Fibroblast of skin of back (primary cell): ENCODE measurements around the gene PHF21B.

Source experiments
- DNase-seq: peaks from one replicate; pipeline ENCODE4 v3.0.0-alpha.2; 2013

Gene PHF21B

DNA sequence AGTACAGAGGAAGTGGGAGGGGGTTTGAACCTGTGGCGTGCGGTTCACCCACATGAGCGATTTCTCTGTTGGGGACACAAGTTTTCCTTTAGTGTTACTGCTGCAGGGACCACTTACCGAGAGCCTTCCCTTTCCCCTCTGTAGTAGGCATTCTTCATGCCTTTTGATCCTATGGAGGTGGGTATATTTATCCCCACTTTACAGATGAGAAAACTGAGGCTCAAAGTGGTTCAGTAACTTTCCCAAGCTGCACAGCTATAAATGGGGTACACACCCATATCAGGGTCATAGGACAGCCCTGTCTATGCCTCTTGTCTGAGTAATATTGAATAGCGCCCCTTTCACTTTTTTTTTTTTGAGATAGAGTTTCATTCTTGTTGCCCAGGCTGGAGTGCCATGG, 3.3 kb upstream of the PHF21B start:
- DNase-seq, result no peak

DNA sequence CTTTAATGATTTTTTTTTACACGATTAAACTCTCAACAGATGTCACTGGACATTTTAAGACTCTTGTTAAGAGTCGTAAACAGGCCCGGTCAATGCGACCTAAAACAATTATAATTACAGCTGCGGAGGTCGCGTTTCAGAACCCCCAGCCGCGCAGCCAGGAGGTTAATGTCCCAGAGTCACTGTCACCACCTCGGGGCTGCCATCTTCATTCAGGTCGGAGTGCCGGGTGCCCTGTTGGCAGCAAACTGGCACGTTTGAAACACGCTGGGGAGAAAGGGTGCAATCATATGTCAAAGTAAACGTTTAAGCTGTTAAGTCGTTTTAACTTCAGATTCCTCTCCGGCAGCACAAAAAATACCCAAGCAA, 711 bp upstream of the PHF21B start:
- no peak for DNase-seq

DNA sequence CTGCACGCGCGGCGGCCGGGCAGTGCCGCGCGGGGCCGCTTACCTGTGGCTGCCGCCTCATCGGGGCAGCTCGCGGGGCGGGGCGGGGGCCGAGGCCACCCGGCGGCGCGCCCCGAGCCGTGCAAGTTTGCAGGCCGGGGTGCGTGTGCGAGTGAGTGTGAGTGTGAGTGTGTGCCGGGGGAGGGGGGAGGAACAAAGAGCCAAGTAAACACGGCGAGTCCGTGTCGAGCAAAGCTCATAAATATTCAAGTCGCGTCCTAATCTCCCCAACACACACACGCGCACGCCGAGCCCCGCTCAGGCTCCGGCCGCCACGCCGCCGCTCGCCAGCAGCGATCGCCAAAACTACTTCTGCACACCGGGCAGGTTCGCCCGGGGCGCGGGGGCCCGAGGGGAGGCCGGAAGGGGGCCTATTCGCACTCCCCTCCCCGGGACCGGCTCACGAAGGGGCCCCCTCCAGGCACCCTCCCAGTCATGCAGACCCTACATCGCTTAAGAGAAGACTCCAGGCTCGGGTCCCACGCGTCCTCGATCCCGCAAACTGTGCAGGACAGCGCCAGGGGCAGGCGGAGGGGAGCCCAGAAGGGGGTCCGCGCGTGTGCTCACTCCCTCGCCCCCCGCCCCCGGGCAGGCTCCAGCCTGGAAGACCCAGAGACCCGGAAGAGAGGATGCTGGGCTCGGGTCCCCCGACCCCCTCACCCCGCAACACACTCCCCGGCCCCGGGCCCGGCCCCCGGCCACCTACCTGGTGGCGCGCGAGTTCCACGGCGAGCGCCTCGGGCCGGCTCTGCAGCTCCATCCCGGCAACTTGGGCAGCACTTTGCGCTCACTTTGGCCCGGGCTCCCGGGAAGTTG, 827 bp downstream of the PHF21B start:
- peak; percentile 11 for DNase-seq

DNA sequence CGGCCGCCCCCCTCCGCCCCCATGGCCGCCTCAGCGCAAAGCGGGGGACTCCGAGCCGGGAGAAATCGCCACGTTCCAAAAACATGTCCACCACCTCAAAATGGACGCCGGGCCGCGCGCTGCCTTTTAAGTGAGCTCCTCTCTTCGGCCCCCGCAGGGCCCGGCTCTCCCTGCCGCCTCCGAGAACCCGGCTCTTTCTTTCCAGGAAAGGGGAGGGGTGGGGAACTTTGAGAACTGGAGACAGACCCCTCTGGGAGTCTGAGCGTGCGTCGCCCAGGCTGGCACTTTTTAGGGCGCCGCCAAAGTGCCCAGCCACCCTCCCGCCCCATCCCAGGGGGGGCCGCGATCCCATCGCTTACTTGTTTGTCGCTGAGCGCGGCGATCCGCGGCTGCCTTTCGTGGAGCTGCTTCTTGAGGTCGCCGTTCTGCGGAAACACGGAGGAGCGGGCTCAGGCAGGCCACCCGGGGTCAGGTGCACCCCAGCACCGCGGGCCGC, 1.6 kb downstream of the PHF21B start:
- no peak for DNase-seq

DNA sequence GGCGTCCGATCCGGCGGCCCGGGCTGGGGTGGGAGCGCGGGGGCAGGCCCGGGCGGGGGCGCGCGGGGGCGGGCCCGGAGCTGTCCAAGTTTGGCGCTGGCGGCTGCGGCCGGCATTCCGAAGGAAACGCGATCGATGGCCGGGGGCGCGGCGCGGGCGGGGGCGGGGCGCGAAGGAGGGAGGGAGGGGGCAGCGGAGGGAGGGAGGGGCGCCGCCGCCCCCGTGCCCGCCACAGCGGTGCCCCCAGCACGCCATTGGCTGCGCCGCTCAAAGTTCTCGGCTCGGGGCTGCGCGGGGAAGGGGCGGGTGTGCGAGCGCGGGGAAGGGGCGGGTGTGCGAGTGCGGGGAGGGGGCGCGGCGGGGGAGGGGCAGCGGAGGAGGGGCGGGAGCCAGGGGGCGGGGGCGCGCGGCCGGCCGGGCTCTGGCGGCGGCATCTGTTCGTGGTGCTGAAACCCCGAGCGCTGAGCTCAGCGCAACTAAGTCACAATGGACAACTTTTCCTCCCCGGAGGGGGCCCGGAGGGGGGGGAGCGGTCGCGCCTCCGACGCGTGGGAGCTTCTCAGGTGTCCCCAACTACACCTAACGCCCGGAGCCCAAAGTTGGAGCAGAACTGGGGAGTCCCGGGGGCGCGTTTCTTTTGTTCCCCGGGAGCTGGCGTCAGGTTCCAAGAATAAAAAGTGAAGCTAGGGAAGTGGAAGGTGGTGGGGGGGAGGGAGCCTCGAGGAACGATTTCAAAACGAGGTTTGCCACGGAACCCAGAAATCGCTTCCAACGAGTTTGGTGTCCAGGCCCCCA, 2.2 kb downstream of the PHF21B start:
- DNase-seq, result peak; percentile 20

DNA sequence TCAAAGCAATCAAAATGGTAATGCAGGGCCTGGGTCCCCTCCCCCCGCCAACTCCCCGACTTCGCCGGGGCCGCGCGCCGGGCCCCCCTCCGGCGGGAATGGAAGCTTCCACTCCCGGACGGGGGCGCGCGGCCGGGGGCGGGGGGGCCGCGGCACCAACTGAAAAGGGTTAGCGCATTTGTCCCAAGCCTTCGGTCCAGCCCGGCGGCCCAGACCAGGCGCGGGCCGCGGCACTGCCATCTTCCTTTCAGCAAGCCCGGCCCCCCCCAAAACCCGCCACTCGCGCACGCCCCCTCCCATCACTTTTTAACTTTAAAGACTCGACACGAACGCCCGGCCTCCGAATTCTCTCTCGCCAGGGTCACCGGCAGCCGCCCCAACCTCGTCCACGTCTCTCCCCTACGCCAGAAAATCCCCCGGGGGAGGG, 2.8 kb downstream of the PHF21B start:
- no peak for DNase-seq

DNA sequence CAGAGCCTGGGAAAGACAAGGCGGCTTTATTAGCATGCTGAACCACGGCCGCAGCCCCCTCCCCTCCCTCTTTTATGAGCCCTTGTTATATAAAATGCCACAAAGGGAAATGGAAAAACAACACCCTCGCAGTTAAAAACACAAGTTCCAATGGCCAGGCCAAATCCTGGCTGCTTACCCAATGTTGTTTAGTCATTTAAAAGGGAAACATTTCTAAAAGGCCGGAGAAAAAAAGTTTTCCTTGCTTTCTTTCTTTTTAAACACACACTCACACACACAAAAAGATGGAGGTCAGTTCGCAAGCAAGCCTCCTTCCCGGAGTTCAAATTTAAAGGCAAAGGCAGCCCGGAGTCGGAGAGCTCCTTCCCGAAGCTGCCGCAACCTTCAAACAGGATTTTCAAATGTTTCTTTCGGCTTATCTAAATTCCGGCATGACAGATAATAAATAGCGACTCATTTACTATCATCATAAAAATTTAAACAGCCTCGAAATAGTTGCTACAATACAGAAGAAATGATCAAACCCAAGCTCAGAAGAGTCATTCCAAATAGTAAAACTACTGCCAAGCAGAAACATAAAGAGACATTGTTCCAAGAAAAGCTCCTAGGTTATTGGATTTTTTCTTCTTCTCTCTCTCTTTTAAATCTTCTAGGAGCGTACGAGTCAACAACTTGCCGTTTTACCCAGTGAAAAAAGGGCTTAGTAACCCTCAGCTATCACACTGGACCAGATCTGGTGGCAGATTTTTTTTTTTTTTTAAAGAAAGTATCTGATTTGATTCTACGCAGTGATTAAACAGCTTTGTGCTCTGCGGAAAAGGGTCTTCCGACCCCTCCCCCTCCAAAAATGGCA, 3.5 kb downstream of the PHF21B start:
- no peak for DNase-seq

DNA sequence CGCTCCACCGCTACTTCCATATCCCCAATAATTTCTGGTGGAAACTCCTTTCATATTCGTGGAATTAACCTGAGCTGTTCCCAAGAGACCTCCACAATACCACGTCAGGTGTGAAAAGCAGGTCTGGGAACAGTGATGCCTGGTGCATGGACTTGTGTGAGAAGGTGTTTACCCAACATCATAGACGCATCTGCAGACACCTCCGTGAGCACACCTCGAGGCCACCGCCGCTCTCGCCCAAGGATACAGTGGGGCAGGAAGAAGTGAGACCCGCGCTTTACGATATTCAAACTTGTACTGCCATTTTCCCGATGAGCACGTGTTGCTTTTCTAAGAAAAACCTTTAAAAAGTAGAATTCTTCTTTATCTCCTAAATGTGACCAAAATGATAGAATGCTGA, 8.2 kb downstream of the PHF21B start:
- DNase-seq, result no peak

DNA sequence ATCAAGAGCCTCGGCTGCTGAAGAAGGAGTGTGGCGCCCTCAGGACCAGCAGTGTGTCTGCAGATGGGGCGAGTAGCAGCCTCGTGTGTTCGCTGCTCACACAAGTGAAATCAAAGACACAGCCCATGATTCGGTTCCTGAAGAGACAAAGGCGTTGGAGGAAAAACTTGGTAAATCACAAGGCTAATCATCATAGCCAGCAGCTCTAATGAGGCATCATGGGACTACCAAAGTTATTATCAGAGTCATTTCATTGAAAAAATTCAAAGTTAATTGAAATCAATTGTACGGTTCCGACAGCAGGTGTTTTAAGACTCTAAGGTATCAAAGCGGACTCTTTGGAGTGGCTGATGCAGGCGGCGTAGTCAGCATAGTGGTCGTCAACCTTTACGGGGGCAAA, 9.5 kb downstream of the PHF21B start:
- DNase-seq, result no peak

DNA sequence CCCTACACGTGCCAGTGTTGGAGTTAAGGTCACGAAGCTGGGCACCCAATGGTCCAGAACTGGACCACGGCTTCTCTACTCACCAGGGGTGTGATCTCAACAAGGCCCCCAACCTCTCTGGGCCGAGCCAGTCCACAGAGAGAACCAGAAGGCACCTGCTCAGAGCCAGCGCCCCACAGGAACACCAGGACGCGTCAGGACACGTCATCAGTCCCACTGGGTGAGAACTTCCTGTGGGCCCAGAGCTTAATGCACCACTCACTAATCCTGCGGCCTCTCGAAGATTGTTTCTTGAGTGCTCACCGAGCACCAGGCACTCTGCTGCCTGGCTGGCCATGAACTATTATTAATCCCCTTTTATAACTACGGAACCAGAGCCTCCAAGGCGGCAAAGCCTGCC, 10.1 kb downstream of the PHF21B start:
- DNase-seq, result no peak

DNA sequence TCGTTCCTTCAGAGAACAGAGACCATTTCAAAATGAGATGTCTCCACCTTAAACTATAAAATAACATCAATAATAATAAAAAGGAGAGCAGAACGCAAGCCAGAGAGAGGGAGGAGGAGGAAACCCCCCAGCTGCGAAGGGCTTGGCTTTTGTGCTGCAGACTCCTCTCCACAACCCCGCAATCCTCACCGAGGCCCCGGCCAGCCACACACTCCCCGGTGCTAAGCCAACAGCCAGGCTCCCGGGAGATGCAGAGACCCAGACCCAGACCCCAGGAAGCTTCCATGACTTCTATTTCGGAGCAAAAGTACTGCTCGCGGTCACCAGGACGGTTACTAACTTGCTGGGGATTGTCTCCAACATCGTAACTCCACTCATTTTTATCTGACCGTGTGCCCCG, 10.6 kb downstream of the PHF21B start:
- DNase-seq, result no peak

DNA sequence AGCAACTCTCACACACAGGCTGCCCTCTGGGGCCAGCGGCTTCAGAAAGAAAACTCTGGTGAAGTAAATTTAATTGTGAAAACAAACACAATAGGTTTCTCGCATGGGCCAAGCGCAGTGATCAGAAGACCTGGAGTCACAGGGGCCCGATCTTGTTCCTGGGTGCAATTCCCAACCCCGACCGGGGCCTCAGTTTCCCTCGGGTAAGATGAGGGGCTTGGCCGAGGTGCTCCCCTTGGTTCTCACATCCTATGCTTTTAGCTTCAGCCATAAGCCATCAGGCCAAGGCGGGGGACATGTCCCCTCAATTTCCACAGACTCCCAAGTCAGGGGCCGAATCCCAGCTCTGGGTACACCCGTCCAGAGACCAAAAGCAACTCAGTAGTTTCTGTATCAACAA, 11.5 kb downstream of the PHF21B start:
- DNase-seq, result no peak

DNA sequence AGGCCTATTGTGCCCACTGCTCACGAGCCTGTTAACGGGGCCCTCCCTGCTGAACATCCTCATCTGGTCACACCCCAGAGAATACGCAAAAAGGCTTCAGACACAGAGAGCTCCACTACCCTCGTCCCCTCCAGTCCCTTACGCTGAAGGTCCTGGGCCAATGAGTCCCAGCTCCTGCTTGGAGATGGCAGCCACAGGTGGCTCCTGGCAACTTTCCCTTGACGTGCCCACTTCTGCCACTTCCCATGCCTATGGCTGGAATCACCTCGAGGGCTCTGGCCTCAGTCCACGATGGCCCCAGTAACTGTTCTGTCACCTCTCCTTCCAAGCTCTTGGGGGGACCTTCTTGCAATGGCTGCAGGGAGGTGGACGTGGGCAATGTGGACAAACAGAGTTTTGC, 12.7 kb downstream of the PHF21B start:
- DNase-seq, result no peak

DNA sequence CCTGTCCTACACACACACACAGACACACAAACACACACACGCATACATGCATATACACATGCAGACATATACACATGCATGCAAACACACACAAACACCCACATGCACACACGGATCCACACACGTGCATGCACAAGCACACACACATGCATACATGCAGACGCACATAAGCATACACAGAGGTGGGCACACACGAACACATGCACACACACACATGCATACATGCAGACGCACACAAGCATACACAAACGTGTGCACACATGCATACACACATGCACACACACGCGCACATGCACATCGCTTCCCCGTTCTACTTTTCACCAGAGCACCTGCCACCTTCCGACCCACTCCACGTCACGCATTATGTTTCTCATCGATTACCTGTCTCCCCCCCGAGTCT, 13.2 kb downstream of the PHF21B start:
- no peak for DNase-seq

DNA sequence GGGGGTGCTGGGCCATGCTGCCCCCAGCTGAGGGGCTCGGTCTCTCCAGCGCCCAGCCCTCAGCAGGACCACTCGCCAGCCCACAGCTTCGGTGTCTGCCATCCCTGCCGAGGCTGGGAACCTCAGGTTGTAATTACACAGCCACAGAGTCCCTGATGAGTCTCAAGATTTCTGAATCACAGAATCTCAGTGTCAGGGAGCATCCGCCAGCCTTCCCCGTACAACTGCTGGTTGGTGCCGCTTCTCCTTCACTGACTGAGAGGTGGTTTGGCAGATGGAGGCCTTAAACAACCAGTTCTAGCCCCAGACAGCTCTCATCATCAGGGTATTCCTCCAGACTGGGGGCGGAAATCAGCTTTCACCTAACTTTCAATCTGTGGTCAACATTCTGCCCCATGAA, 13.7 kb downstream of the PHF21B start:
- no peak for DNase-seq

DNA sequence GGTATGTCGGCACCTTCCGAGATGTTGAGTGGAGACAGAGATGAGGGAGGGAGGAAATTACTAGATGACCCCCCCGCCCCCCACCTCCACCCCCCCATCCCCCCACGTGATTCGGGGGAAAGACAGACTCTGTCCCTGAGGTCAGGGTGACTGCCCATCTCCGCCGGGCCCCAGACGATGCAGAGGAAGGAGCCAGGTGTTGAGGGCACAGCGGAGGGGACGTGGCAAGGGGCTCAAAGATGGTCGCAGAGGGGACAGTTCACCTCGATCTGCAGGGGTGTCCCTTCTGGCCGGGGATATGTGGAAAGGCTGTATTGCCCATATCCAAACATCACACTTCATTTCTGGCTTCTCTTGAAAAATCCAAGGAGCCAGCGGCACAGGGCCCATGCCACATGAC, 14.1 kb downstream of the PHF21B start:
- DNase-seq, result no peak

DNA sequence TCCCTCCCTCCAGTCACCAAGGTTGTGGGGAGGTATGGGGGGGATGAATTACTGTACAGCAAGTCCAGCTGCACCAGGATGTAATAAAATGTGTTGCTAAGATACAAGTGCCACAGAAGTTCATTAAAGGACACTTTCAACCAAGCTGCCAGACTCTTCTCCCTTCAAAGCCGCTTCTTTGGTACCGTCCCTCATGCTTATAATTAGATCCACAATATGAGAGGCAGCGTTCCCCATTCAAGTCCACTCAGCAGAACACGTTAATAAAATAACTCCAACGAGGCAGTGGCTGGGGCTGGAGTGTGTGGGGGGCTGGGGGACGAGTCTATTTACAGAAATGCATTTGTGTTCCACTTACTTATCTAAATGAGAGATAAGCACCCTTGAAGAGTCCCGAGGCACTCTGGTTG, 14.7 kb downstream of the PHF21B start:
- no peak for DNase-seq

DNA sequence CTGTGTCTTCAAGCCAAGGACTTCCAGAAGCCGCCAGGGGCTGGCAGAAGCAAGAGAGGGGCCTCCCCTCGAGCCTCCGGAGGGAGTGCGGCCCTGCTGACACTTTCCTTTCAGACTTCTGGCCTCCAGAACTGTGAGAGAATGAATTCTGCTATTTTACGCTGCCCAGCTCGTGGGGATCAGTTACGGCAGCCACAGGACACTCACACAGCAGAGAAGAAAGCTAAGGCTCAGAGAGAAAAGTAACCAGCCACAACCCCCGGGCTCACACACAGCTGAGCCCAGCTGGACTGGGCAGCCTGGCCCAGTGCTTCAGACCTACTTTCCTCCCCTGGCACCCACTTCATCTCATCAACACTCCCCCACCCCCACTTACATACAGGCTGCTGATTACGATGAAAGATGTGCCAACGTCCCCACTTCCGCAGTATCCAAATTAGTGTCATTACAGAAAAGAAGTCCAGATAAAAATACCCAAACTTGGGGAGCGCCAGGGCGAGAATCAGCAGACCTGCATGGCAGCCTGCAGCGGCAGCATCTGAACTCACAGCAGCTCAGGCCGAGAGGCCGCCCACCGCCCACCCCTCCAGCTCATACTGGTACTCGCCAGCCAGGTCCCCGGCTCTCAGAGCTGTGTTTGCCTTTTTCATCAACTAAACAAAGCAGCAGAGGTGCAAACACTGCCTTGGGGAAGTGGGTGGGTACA, 15.3 kb downstream of the PHF21B start:
- DNase-seq, result no peak

DNA sequence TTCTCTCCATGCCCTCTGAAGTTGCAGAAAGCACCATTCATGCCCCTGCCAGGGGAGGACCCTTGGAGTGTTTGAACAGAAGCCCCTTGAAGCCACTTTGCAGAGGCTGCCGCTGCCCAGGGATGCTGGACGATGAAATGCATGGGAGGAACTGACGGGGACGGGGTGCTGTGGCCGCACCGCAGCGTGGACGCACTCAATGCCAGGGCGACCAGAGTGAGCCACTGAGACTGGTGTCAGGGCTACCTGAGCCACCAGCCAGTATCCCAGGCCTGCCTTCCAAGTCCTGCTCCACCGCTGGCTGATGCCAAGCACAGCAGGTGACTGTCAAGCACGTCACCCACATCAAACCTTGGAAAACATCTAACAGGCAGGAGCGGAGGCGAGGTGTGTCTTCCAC, 17.6 kb downstream of the PHF21B start:
- no peak for DNase-seq

DNA sequence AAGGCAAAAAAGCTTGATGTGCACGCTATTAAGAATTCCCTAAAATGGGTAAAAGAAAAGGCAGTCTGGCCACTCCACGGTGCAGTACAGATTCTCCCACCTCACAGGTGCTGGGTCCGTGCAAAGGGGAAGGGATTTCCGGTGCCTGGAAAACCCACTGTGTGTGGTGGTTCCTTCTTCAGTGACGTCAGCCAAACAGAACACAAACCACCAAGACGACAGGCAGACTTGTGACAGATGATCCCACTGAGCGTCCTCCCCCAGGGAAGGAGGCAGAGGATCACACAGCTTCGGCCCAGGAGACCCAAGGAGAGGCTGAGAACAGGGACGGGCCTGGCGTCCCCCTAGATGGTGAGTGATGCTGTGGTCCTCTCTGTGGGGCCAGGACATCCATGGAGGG, 18.6 kb downstream of the PHF21B start:
- DNase-seq, result no peak

DNA sequence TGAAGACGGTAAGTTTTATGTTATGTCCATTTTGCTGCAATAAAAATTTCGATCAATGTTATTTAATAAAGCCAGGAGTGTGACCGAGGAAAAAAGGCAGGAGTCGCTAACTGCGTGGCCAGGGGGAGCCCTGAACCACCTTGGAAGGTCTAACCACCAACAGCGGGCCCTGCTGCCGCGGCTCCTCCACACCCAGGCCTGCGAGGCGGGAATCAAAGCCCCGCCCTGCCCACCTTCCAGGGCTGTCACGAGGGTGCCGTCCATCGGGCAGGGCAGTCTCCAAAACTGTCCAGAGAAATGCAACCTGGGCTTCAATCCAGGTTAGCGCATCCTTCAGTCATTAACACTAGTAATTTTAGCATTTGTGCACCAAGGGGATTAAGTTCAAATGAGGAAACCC, 19.0 kb downstream of the PHF21B start:
- no peak for DNase-seq

DNA sequence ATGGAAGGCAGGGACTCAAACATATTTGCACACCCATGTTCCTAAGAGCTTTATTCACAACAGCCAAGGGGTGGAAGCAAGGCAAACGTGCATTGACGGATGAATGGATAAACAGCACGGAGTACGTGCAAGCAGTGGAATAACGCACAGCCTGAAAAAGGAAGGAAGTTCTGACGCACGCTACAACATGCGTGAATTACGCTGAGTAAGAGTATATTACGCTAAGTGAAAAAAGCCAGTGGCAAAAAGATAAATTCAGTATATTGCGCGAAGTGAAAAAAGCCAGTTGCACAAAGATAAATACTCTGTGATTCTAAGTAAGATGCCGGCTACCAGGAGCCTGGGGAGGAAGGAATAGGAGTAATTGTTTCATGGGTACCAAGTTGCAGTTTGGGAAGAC, 19.5 kb downstream of the PHF21B start:
- DNase-seq, result no peak
